Measurements from ENCODE around the gene ZSWIM4. TPM values are rescaled to one million over a fixed set of nuclear protein-coding genes. Genes with fewer than 3 reads are reported as not detected.

Gene ZSWIM4
- total and polyA plus RNA-seq, 2 of the 13 experiments (the other 11 are each of a cell fraction or from before 2014, with no cell fraction given), result 0.33 to 0.86 TPM

- TF ChIP-seq E2F1 (CRISPR knock-in tag; IDR thresholded peaks at IDR 0.05), result no peak
- TF ChIP-seq ZNF484 (CRISPR knock-in tag; IDR thresholded peaks at IDR 0.05; ENCODE audit: borderline replicate concordance, low read depth), result no peak
- TF ChIP-seq ZNF83 (CRISPR knock-in tag; IDR thresholded peaks at IDR 0.05; ENCODE audit: borderline replicate concordance), result no peak
- no peak for TF ChIP-seq NBN (conservative IDR thresholded peaks at IDR 0.05)
- TF ChIP-seq KAT7 (CRISPR knock-in tag; IDR thresholded peaks at IDR 0.05; ENCODE audit: borderline replicate concordance), result no peak
- TF ChIP-seq TBP (CRISPR knock-in tag; IDR thresholded peaks at IDR 0.05), result no peak
- peak; percentile 35; the same call in 1 of the 2 replicates for TF ChIP-seq HDAC1 (CRISPR knock-in tag; IDR thresholded peaks at IDR 0.05)
- TF ChIP-seq MTF2 (CRISPR knock-in tag; IDR thresholded peaks at IDR 0.05; ENCODE audit: borderline replicate concordance), result no peak
- TF ChIP-seq ZFX (CRISPR knock-in tag; IDR thresholded peaks at IDR 0.05; ENCODE audit: low read depth), result no peak
- no peak for TF ChIP-seq NFATC3 (CRISPR knock-in tag; IDR thresholded peaks at IDR 0.05)
- TF ChIP-seq MAZ (IDR thresholded peaks at IDR 0.05; ENCODE audit: borderline replicate concordance, low read depth, low read length), result 0 out of 2 replicates have a peak, but pooled peaks have one; percentile 35
- TF ChIP-seq MAZ (CRISPR knock-in tag; IDR thresholded peaks at IDR 0.05; ENCODE audit: low read depth), result no peak
- no peak for TF ChIP-seq ZNF337 (CRISPR knock-in tag; IDR thresholded peaks at IDR 0.05; ENCODE audit: borderline replicate concordance, low read depth)
- peak; percentile 19 for TF ChIP-seq ZNF687 (CRISPR knock-in tag; IDR thresholded peaks at IDR 0.05)
- TF ChIP-seq ZBTB7A (CRISPR knock-in tag; IDR thresholded peaks at IDR 0.05), result peak; percentile 90; the same call in 1 of the 2 replicates
- TF ChIP-seq ZNF770 (CRISPR knock-in tag; IDR thresholded peaks at IDR 0.05), result peak; percentile 58; the same call in 1 of the 2 replicates
- TF ChIP-seq ZBTB3 (CRISPR knock-in tag; IDR thresholded peaks at IDR 0.05; ENCODE audit: borderline replicate concordance, low read depth), result no peak
- peak; percentile 67 for TF ChIP-seq AGO2 (optimal IDR thresholded peaks at IDR 0.05; ENCODE audit: low read depth, low read length)
- no peak for TF ChIP-seq ZKSCAN1 (IDR thresholded peaks at IDR 0.05; ENCODE audit: low read length)
- no peak for TF ChIP-seq RARG (CRISPR knock-in tag; IDR thresholded peaks at IDR 0.05; ENCODE audit: low read depth)
- TF ChIP-seq ZNF234 (CRISPR knock-in tag; conservative IDR thresholded peaks at IDR 0.05), result peak; percentile 47; the same call in 1 of the 2 replicates
Observed at GRCh38 chr19:13842291-13843103, 47.3 kb downstream of the ZSWIM4 start (continued).
